Stimulated activated CD8-positive, alpha-beta memory T cell treated with anti-CD3 and anti-CD28 coated beads, Interleukin-7, amount 100 ng/mL, for 1 hour (primary cell): Measurements from ENCODE around the gene GOSR2.

Source experiments
- DNase-seq, 2 donors: peaks; one replicate each; pipeline ENCODE4 v3.0.0-alpha.2; 2020; ENCODE audit warnings: low read depth in 2 of 2

Gene GOSR2

DNA sequence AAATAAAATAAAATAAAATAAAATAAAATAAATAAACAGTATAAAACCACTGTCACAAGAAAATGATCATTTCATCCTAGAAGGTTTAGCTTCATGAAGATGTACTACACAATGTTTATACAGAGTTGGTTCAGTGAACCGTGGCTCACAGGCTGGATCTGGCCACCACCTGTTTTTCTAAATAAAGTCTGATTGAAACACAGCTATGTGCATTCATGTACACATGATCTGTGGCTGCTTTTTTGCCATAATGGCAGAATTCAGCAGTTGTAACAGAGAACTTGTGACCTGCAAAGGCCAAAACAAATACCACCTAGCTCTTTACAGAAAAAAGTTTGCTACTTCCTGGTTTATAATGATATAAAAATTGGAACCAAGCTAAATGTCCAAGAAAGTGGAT lies 68.7 kb downstream of the GOSR2 start:
- DNase-seq, result no peak
